ENCODE results near the gene CAMTA1.

CAMTA1 gene

DNA sequence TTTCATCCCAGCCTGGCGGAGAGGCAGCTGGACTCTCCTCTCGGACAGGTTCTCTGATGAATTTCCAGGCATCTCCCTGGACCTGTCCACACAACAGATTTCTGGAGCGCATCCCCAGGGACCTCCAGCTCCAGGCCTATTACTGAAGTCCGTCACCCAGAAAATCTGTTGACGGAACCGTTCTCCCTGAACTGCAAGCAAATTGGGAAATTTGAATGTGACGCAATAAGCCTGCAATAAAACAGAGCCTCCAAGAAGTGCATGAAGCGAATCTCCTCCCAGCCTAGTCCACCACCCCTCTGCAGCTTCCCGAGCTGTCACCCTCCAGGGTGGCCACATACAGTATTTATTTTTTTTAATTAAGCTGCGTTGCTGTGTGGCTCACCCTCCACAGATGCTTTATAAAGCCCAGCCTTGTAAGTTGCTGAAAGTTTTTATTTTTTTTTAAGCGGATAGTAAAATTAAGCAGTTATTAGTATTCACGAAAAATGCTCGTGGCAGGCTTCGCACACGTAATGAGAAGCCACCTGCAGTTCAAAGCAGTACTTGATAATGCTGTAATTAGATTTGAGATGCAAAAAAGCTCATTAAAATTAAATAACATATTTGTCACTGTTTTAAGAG is 173.3 kb downstream of the CAMTA1 start:
- H3K4me3 ChIP-seq (ENCODE audit: low read depth, low read length), result no peak overlapping the region
- TF ChIP-seq, protein P1, sequence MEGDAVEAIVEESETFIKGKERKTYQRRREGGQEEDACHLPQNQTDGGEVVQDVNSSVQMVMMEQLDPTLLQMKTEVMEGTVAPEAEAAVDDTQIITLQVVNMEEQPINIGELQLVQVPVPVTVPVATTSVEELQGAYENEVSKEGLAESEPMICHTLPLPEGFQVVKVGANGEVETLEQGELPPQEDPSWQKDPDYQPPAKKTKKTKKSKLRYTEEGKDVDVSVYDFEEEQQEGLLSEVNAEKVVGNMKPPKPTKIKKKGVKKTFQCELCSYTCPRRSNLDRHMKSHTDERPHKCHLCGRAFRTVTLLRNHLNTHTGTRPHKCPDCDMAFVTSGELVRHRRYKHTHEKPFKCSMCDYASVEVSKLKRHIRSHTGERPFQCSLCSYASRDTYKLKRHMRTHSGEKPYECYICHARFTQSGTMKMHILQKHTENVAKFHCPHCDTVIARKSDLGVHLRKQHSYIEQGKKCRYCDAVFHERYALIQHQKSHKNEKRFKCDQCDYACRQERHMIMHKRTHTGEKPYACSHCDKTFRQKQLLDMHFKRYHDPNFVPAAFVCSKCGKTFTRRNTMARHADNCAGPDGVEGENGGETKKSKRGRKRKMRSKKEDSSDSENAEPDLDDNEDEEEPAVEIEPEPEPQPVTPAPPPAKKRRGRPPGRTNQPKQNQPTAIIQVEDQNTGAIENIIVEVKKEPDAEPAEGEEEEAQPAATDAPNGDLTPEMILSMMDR (IDR thresholded peaks at IDR 0.05; ENCODE audit: low read depth, low read length), result no peak

DNA sequence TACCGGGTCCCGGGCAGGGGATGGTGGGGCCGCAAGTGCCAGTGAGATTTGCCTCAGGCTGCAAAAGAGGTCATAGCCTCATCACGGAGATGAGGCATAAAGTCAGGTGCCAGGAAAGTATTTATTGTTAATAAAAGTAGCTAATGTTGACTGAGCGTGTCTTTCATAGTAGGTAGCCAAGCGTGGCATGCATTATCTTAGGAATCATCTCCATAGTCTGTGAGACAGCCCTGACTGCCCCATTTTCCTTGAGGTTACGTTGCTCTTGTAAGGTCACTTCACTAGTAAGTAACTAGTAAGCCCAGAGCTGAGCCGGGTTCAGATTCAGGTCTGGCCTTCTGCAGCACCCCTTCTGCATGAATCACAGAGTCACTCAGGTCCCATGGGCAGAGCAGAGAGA is 174.2 kb downstream of the CAMTA1 start:
- TF ChIP-seq, protein P1 (IDR thresholded peaks at IDR 0.05; ENCODE audit: low read depth, low read length), result no peak
- H3K4me3 ChIP-seq (ENCODE audit: low read depth, low read length), result no peak overlapping the region

DNA sequence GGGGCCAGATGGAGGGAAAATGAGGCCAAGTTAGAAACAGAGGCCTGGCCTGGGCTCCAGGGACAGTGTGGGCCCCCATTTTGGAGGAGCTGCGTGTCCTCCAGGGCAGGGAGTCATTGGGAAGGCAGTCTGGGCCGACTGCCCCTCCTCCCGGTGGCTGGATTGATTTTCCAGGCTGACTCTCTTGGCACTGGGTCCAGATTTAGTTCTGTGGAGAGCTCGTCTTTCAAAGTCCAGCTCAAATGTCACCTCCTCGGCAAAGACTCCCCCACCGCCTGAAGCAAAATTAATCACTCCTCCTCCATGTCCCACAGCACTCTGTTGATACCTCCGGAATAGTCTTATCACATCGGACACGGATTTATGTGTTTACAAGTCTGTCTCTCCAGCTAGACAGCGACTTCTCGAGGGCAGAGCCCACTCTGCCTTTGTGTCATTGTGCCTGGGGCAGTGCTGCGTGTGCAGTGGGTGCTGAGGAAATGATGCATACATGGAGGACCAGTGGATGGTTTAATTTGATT is 175.1 kb downstream of the CAMTA1 start:
- TF ChIP-seq, protein P1 (IDR thresholded peaks at IDR 0.05; ENCODE audit: low read depth, low read length), result no peak
- H3K4me3 ChIP-seq (ENCODE audit: low read depth, low read length), result no peak overlapping the region

GRCh38 chr1:6960860-6961259 is 175.6 kb downstream of the CAMTA1 start:
- H3K4me3 ChIP-seq (ENCODE audit: low read depth, low read length), result no peak overlapping the region
- TF ChIP-seq, protein P1 (IDR thresholded peaks at IDR 0.05; ENCODE audit: low read depth, low read length), result no peak

GRCh38 chr1:6961289-6961688 is 176.0 kb downstream of the CAMTA1 start:
- H3K4me3 ChIP-seq (ENCODE audit: low read depth, low read length), result no peak overlapping the region
- TF ChIP-seq, protein P1 (IDR thresholded peaks at IDR 0.05; ENCODE audit: low read depth, low read length), result no peak

GRCh38 chr1:6961905-6962477 is 176.7 kb downstream of the CAMTA1 start:
- TF ChIP-seq, protein P1 (IDR thresholded peaks at IDR 0.05; ENCODE audit: low read depth, low read length), result no peak
- H3K4me3 ChIP-seq (ENCODE audit: low read depth, low read length), result no peak overlapping the region

DNA sequence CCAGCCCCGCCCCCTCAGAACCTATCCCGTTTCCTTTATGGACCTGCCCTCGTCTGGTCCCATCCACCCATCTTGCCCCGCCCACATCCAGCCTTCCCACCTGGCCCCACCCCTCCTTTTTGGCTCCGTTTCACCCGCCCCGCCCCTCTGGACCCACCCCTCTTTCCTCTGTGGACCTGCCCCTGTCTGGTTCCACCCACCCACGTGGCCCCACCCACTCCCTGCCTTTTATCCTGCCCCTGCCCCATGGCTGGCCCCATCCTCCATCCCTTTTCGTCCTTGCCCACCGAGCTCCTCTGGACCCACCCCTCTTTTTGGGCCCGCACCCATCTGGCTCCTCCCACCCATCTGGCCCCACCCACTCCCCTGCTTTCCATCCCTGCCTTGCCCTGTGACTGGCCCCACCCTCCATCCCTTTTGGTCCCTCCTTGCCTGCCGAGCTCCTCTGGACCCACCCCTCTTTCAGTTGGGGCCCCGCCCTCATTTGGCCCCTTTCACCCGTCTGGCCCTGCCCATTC is 177.3 kb downstream of the CAMTA1 start:
- no peak overlapping the region for H3K4me3 ChIP-seq (ENCODE audit: low read depth, low read length)
- TF ChIP-seq, protein P1 (IDR thresholded peaks at IDR 0.05; ENCODE audit: low read depth, low read length), result no peak

All from WI38 (cell line).